ENCODE data around the gene PXDC1. TPM values are rescaled to one million over a fixed set of nuclear protein-coding genes. Genes with fewer than 3 reads are reported as not detected.
A peak's percentile ranks its signal among the peaks of the same experiment; 100 is the strongest.

Gene PXDC1
- polyA plus RNA-seq, 1 donor from 2014 or later: 9.5 TPM

DNA sequence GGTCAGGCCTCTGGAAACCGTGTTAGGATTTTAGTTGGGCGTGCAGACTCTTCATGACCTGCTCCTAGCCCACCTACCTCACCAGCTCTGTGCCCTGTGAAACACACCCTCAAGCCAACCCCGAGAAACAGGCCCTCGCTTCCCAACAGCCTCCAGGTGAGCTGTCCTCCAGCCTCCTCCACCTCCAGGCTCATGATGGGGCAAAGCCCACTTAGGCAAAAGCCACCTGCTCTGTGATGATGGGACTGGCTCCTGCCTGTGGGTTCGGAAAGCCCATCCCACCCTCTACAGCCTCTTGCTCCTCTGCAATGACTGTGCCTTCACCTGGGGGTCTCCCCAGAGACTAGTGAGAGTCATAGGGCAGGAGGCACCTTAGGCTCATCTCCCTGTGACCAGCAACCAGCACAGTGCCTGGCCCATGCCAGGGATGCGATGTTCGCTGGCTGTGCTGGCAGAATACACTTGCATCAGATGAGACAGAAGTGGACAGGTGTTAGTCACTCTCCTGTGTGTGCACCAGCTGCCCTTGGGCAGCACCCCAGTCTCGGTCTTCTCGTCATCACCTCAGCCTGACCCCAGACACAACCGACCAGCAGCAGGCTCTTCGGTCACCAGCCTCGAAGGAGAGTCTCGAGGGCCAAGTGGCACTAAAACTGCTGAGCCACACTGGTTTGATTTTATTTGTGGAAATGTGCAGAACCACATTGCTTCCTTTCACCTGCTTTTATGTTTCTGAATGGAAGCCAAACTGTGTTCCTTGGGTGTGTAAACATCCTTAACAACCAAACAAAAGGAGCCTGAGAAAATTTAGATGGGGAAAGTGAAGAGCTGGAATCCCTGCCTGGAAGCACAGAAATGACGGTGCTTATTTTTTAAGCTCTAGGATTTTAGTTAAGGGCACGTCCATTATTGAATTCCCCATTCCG lies 10.7 kb downstream of the PXDC1 start:
- Mint-ChIP-seq H3K4me1 (peaks cover 24 to 25% (median 25%) of the 10 kb centered on the region in 3 donors), H3K27ac (no peak overlapping the region), H3K36me3 (peaks cover 9% of the 10 kb centered on the region), H3K9me3 (no peaks in the 10 kb centered on the region), H3K4me3 (no peak overlapping the region), H3K27me3 (no peaks in the 10 kb centered on the region)

DNA sequence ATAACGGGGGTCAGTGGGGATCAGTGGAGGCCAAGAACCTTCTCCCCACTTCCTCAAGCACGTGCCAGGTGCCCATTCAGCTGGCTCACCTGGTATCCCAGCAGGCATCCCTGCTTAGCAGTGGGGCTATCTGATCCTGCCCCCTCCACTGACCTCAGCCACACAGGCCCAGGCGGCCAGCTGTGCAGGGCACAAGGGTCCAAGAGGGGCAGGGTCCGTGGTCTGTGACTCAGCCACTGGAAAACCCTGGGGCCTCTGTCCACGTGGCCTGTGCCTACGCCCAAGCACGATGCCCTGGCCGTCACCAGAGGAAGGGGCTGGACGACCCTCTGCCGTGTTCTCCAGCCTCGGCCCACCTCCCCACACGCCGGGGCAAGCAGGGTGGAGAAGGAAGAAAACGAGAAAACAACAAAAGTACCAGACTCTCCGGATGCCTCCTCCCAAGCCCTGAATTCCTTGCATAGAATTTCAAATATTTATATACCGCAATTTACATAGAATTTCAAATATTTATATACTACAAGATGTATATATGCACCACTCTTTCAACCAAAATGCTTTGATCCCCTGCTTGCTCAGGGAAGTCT lies 12.1 kb downstream of the PXDC1 start:
- peaks cover 21 to 22% (median 21%) of the 10 kb centered on the region in 3 donors for H3K4me1 Mint-ChIP-seq
- no peak overlapping the region for H3K27ac Mint-ChIP-seq
- peaks cover 19% of the 10 kb centered on the region for H3K36me3 Mint-ChIP-seq
- H3K4me3 Mint-ChIP-seq: no peak overlapping the region
- no peaks in the 10 kb centered on the region for H3K27me3 Mint-ChIP-seq
- H3K9me3 Mint-ChIP-seq: peaks cover 0 to 8% (median 3%) of the 10 kb centered on the region in 3 donors

DNA sequence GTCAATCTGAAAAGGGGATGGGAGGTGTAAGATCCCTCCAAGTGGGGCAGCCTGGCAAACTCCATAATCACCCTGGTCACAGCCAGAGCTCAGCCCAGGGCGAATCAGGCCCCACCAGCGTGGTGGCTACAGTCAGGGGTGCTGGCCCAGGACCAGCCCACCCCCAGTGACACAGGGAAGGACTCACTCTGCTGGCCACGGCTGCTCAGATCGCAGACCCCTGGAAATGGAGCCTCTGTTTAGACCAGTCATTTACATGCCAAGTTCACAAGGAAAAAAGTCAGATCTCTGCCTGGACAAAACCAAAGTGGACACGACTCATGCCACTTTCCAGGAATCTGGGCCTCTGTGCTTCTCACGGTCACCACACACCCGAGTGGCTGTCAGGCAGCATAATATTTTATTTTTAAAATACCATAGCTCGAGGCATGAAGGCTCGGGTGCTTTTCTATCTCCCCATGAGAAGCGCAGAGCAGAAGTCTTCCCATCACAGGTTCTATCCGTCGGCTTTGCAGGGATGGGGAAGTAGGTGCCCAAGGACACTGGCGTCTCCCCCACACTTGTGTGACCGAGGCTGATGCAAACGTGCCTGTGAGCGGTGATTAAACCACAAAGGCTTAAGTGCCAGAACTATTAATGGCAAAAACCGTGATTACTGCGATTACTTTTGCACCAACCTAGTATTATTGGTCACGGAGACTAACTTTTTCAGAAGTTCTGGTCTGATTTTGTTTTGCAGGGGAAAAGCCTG lies 13.0 kb downstream of the PXDC1 start:
- H3K4me1 Mint-ChIP-seq: peaks cover 14 to 22% (median 15%) of the 10 kb centered on the region in 3 donors
- no peak overlapping the region for H3K4me3 Mint-ChIP-seq
- peaks cover 0 to 8% (median 3%) of the 10 kb centered on the region in 3 donors for H3K9me3 Mint-ChIP-seq
- H3K27ac Mint-ChIP-seq: peak overlapping the region in 1 of 3 donors; percentile 39
- H3K36me3 Mint-ChIP-seq: peaks cover 19% of the 10 kb centered on the region
- no peaks in the 10 kb centered on the region for H3K27me3 Mint-ChIP-seq

DNA sequence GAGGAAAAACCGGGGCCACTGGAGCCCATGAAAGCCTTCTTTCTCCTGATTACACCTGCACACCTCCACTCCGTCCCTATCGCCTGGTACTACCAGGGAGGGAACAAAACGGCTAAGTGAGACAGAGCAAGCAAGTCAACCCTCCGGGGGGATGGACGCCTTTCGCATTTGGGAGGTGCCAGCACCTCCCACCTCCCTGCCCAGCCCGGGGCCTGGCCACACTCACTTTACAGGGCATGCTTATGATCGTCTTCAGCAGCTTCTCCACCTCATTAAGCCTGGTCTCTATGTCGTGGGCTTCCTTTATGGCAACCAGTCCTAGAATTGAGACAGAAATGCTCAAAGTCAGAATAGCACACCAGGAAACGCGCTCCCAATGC lies 13.7 kb downstream of the PXDC1 start:
- Mint-ChIP-seq H3K27ac (peak overlapping the region in 1 of 3 donors; percentile 63), H3K4me1 (peaks cover 8 to 18% (median 9%) of the 10 kb centered on the region in 3 donors), H3K9me3 (peaks cover 0 to 8% (median 3%) of the 10 kb centered on the region in 3 donors), H3K4me3 (no peak overlapping the region), H3K27me3 (no peaks in the 10 kb centered on the region), H3K36me3 (peaks cover 19% of the 10 kb centered on the region)

DNA sequence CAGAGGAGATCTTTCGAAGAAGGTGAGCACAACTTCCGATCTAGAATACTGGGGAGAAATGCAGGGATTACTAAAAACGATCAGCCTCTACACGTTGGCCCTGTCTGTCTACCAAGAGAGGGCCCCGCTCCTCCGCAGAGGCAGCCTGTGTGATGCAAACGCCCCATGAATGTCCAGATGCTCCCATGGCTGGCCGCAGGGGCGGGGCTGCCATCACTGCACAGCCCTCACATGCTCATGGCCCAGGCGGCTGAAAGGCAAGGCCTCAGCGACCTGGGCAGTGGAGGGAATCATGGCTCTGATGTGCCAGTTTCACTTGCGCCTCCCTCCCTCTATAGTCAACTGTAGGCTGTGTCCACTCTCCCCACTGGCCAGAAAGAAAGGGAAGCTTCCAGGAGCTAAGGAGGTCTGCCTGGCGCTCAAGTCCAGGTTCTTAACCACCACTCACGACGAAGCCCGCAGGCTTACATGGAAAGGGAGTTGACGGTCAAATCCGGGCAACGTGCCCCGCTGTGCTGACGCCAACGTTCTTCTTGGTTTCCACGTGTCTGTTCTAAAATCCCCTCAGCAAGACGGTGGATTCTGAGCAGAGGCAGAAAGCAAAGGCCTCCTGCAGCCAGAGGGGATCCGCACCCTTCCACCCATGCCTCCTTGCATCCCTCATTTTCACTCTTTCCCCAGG lies 14.2 kb downstream of the PXDC1 start:
- no peak overlapping the region for H3K4me3 Mint-ChIP-seq
- H3K27ac Mint-ChIP-seq: peak overlapping the region in 1 of 3 donors; percentile 63
- H3K36me3 Mint-ChIP-seq: peaks cover 21% of the 10 kb centered on the region
- H3K4me1 Mint-ChIP-seq: peaks cover 3 to 17% (median 10%) of the 10 kb centered on the region in 3 donors
- peaks cover 0 to 8% (median 3%) of the 10 kb centered on the region in 3 donors for H3K9me3 Mint-ChIP-seq
- H3K27me3 Mint-ChIP-seq: no peaks in the 10 kb centered on the region

DNA sequence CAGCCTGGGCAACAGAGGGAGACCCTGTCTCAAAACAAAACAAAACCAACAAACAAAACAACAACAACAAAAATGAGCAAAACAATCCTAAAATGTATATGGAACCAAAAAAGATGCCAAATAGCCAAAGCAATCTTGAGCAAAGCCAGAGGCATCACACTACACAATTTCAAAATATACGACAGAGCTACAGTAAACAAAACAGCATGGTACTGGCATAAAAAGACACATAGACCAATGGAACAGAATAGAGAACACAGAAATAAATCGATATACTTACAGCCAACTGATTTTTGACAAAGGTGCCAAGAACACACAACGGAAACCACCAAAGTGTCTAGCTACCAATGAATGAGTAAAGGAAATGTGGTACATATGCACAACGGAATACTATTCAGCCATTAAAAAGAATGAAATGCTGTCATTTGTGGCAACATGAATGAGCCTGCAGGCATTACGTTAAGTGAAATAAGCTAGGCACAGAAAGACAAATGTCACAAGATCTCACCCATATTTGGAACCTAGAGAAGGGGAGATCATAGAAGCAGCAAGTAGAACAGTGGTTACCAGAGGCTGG lies 16.4 kb downstream of the PXDC1 start:
- H3K4me3 Mint-ChIP-seq: no peak overlapping the region
- H3K27me3 Mint-ChIP-seq: no peaks in the 10 kb centered on the region
- H3K27ac Mint-ChIP-seq: no peak overlapping the region
- peaks cover 0 to 12% (median 7%) of the 10 kb centered on the region in 3 donors for H3K4me1 Mint-ChIP-seq
- peaks cover 0 to 8% (median 3%) of the 10 kb centered on the region in 3 donors for H3K9me3 Mint-ChIP-seq
- H3K36me3 Mint-ChIP-seq: peaks cover 21% of the 10 kb centered on the region

DNA sequence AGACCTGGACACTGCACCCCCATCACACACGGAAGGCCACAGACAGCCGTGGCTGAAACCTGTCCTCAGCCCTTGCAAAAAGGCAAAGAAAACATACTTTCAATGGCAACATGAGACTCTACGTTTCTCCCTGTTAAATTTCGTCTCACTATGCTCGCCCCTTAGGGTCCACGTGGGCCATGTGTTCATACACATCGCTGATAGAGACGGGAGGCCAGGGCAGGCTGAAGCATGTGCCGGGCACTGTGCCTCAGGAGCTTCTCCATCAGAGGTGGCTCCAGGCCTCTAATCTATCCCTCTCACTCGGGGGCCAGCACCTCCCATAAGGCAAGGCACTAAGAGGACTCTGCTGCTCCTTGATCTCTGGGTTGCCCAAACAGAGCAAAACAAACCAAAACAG lies 17.5 kb downstream of the PXDC1 start:
- Mint-ChIP-seq H3K27ac (no peak overlapping the region), H3K36me3 (peaks cover 21% of the 10 kb centered on the region), H3K27me3 (no peaks in the 10 kb centered on the region), H3K9me3 (peaks cover 0 to 8% (median 3%) of the 10 kb centered on the region in 3 donors), H3K4me1 (peaks cover 0 to 10% (median 7%) of the 10 kb centered on the region in 3 donors), H3K4me3 (no peak overlapping the region)

DNA sequence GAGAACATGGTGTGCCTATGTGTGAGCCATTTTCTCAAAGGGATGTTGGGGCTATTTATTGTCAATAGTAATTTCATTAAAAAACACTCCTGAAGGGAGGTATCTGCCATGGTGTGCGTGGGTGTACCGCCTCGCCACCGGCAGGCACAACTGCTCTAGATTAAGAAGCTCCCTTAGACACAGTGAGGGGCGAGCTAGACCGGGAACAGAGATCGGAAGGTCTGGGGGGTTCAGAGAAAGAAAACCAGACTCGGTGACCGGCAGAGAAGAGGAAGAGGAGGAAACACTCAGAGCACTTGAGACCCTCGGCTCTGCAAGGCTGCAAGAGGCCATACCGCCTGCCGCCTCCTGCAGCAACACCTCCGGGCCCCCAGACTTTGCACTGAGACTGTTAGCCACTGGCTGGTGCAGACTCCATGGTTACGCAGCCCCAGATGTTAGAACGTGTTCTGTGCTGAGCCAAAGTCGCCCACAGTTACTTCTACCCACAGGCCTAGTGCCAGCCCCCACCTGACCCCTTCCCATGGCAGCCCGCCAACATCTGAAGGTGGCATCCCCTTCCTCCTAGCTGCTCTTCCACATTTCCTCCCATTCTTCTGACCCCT lies 18.1 kb downstream of the PXDC1 start:
- no peaks in the 10 kb centered on the region for H3K27me3 Mint-ChIP-seq
- H3K9me3 Mint-ChIP-seq: peaks cover 0 to 8% (median 3%) of the 10 kb centered on the region in 3 donors
- peaks cover 0 to 10% (median 7%) of the 10 kb centered on the region in 3 donors for H3K4me1 Mint-ChIP-seq
- no peak overlapping the region for H3K27ac Mint-ChIP-seq
- peaks cover 21% of the 10 kb centered on the region for H3K36me3 Mint-ChIP-seq
- no peak overlapping the region for H3K4me3 Mint-ChIP-seq

DNA sequence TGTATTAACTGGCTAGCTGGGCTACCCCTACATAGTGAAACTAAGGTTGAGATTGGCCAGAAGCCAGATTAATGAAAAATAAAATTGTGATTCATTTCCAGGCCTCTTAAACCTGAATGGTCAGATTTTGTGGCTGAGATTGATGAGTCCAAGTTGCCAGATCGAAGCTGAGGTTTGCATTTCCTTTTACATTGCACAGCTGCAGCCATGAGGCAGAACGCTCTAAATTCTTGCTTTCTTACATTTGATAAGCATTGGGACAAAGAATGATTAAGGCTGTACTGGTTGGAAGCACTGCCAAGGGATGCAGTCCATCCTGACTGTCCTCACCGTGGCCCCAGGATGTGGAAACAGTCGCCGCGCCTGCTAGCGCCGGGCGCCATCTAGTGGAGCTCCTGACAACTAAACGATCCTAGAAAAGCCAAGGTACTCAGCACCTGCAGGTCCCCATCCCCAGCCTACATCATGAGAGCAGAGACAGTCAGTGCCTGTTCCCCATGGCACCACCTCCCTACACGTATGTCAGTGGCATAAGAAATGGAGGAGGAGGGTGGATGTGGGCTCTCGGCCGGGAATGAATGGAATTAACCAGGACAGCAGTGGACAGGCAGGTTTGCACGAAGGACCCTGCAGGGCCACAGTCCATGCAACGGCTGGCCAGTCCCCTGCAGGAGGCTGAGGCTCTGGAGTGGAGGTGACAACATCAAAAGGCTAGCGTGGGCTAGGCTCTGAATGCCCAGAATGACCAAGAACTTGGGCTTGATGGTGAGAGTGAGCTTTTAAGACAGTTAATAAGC lies 19.0 kb downstream of the PXDC1 start:
- Mint-ChIP-seq H3K9me3 (peaks cover 0 to 8% (median 3%) of the 10 kb centered on the region in 3 donors), H3K27ac (no peak overlapping the region), H3K36me3 (peaks cover 19% of the 10 kb centered on the region), H3K4me3 (no peak overlapping the region), H3K27me3 (no peaks in the 10 kb centered on the region), H3K4me1 (peaks cover 0 to 10% (median 7%) of the 10 kb centered on the region in 3 donors)

DNA sequence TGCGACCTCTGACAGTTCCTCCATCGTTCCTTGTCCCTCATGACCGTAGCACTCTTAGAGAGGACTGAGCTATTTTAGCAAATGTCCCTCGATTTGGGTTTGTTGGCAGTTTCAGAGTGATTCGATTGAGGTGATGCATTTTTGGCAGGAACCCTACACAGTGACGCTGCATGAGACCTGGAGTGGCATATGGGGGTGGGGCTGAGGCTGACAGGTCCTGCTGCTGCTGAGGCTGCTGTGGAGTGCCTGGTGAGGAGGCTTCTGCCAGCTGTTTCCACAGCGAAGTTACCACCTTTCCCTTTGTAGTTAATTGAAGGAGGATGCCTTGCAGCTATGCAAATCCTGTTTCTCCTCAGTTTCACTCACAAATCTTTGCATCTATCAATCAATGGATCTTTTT lies 19.8 kb downstream of the PXDC1 start:
- Mint-ChIP-seq H3K4me3 (no peak overlapping the region), H3K27me3 (no peaks in the 10 kb centered on the region), H3K4me1 (peaks cover 0 to 10% (median 7%) of the 10 kb centered on the region in 3 donors), H3K27ac (no peak overlapping the region), H3K9me3 (peaks cover 0 to 8% (median 3%) of the 10 kb centered on the region in 3 donors), H3K36me3 (peaks cover 19% of the 10 kb centered on the region)

DNA sequence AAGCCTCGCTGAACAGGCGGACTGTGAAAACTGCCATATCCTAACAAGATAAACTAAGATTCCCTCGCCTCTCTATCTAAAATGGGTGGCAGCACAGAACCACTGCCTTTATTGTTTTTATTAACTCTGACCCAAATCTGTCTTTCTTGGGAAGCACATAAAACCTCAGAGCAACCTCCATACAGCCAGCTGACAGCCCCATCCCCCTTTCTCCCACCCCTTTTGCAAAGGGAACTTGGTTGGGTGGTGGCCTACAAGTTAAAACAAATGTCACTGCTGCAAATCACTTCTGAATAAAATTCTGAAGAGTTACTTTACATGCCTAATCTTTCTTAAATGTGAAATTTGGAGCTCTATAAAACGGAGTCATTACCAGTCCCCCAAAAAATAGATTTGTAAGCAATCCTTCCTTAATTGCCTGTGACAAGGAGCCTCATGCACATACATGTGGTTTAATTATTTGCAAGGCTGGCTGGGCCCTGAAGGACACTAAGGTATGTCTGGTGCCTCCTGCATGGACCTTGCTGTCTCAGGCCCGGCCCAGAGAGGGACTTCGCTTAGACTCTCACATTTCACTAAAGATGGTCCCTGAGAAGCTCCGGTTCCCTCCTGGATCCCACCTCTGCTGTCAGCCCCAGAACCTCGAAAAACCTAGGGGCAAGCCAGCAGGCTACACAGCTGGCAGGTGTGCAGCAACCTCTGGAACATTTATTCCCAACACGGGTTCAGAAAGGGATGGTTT lies 21.7 kb downstream of the PXDC1 start:
- H3K27ac Mint-ChIP-seq: no peak overlapping the region
- peaks cover 2% of the 10 kb centered on the region for H3K36me3 Mint-ChIP-seq
- no peak overlapping the region for H3K4me3 Mint-ChIP-seq
- peaks cover 0 to under 1% (median 0%) of the 10 kb centered on the region in 3 donors for H3K9me3 Mint-ChIP-seq
- H3K4me1 Mint-ChIP-seq: peaks cover 0 to 5% (median 4%) of the 10 kb centered on the region in 3 donors
- no peaks in the 10 kb centered on the region for H3K27me3 Mint-ChIP-seq

DNA sequence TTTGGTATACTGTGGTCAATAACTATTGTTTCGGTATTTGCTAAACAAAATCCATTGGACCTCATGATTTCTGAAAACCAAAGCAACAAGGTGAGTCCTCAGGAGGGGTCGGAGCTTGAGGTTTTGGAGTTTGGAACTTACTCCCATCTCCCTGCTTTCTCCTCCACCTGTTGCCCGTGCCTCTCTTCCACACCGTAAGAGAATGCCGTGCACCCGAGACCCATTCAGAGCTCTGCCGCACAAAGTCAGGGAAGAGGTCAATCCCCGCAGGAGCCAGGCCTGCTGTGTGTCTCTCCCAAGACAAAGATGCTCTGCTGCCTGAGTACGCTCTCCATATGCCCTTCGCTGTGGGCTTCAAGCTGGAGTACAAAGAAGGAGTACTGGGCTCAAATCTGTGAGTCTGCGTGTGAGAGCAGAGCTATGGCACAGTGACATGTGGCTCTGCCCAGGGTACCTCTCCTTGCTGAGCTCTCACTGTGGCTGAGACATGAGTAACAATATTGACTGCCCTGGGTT lies 23.9 kb downstream of the PXDC1 start:
- H3K27ac Mint-ChIP-seq: no peak overlapping the region
- peaks cover 0 to 3% (median 3%) of the 10 kb centered on the region in 3 donors for H3K4me1 Mint-ChIP-seq
- H3K27me3 Mint-ChIP-seq: no peaks in the 10 kb centered on the region
- H3K36me3 Mint-ChIP-seq: peaks cover 2% of the 10 kb centered on the region
- H3K9me3 Mint-ChIP-seq: no peaks in the 10 kb centered on the region
- H3K4me3 Mint-ChIP-seq: no peak overlapping the region

Data from IgD-negative memory B cell (primary cell).